RPMI7951 (cell line): Measurements from ENCODE around the gene CBFA2T3. TPM values are rescaled to one million over a fixed set of nuclear protein-coding genes. Genes with fewer than 3 reads are reported as not detected.
A peak's percentile ranks its signal among the peaks of the same experiment; 100 is the strongest.
"Not testable (repeated sequence)": the region's sequence is repeated elsewhere in the genome, so short reads cannot be mapped to it uniquely, and the experiment has no call there.

Experiments
- DNase-seq: peaks from one replicate; pipeline ENCODE4 v3.0.0-alpha.2; 2012; ENCODE audit warnings: low read depth
- total RNA-seq: library from RNA; depleted of rRNA; stranded (reverse); fragments of >200 nt; shearing (Covaris generic); gene quantifications from 2 replicates; pipeline ENCODE4 v1.2.3, GENCODE V29; 2014

Gene CBFA2T3
- total RNA-seq, 1 experiment from 2014 or later = not detected

DNA sequence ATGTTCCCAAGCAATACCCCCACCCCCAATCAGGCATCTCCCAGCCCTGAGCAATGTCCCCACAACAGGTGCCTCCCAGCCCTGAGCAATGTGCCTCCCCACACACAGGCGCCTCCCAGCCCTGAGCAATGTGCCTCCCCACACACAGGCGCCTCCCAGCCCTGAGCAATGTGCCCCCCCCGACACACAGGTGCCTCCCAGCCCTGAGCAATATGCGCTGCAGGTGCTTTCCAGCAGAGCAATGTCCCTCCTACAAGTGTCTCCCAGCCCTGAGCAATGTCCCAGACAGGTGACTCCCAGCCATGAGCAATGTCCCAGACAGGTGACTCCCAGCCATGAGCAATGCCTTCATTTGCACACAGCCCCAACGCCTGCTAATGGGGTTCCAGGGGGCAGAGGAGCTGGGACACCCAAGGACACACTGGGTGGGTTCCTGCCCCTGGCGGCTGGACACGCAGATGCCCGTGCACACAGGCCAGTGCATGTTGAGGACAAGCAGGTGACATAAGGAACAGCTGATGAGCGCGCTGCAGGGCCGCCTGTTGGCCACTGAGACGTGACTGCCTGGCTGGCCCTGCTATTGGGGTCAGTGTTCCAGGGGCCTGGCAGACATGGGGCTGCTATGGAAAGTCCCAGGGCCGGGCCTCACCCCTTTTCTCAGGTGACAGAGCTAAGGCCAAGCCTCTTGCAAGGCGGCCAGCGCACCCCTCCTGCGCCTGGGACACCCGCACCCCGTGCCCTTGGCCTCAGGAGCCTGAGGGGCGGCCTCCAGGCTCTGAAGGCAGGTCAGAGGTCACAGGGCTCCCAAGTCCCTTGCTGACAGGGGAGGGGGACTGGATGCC is 83.7 kb downstream of the CBFA2T3 start:
- no peak for DNase-seq

DNA sequence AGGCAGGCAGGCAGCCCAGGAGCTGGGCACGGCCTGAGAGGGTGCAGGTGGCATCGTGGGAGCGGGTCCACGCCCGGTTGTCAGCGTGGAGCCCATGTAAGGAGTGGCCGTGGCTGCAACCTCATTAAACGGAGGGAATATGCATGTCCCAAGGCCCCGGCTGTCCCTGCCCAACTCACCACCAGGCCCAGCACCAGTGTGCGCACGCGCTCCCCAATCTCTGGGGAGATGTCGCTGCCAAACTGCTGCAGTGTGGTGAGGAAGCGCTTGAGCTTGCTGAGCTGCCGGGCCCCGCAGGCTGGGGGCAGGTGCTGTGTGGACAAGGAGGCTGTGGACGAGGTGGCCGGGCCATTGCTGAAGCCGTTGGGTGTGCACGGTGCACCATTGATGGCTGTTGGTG is 84.9 kb downstream of the CBFA2T3 start:
- no peak for DNase-seq

DNA sequence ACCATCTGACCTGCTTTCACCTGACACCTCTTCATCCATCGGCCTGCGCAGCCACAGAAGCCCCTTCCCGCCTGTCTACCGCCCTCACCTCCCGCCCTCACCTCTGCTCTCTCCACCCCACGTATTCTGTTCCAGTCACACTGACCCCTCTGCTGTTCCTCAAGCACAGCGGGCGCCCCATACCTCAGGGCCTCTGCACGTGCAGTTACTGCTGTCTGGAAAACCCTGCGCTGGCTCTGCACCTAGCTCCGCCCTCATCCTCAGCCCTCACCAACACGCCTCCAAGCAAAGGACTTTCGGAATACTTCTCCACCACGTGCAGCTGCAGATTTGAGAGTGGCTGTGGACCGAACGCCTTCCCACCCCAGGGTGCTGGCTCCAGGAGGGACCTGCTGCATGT is 85.9 kb downstream of the CBFA2T3 start:
- DNase-seq = no peak

DNA sequence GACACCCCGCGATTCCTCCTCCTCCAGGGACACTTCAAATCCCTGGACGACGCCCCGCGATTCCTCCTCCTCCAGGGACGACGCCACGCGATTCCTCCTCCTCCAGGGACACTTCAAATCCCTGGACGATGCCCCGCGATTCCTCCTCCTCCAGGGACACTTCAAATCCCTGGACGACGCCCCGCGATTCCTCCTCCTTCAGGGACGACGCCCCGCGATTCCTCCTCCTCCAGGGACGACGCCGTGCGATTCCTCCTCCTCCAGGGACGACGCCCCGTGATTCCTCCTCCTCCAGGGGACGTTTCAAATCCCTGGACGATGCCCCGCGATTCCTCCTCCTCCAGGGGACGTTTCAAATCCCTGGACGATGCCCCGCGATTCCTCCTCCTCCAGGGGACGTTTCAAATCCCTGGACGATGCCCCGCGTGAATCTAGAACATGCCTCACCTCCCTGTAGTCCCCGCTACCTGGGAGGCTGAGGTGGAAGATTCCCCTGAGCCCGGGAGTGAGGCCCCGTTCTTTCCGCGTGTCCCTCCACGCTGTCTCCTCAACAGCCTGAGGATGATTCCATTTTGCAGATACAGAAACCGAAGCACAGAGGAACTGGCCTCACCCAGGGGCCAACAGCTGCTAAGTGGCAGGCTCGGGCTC is 87.2 kb downstream of the CBFA2T3 start:
- not testable (repeated sequence) for DNase-seq

DNA sequence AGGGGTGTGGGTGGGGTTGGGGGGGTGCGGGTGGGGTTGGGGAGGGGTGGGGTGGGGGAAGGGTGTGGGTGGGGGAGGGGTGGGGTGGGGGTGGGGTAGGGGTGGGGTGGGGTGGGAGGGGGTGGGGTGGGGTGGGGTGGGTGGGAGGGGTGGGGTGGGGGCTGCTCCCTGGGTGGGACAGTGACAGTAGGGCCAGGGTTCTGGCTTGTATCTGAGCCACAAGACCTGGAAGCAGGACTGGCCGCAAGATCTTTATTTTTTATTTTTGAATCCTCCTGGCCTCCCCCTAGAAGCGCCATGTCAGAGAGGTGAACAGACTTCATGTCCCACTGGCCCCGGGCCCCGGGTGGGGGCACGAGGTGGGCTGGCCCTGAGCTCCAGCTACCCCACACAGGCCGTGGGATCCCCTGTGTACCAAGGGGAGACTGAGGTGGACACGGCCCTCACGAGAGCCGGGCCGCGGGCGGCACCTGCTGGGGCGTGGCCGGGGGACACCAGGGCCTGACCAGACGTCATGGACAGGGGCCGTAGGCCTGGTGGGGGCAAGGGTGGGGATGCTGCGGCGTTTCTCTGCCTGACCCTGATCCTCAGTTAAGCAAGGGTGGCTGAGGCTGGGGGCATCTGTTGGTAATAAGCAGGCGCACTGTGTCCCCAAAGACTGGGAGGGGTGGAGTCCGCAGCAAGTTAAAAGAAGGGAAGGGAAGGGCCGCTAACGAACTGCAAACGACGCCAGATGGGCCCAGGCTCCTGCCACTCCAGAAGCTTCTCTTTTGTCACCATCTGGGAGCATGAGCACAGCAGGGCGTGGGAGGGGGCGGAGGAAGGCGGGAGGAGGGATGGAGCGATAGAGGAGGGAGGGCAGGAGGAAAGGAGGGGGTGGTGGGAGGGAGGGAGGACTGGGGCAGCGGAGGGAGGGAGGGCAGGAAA is 88.3 kb downstream of the CBFA2T3 start:
- no peak for DNase-seq

DNA sequence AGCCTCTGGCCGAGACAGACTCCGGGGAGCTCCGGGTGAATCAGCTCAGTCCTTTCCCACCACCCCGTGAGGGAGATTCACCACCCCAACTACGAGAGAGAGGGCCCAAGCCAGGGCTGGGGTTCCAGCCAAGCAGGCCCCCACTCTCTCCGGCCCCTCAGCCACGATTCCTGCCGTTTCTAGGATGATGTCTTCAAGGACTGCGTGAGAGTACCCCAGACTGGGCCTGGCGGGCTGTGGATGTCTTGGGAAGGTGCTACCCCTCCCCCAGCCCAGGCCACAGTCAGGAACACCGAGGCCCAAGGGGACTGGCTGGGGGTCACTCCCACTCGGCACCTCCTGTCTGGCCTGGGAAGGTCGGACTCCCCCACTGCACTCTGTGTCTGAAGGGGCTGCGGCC is 89.0 kb downstream of the CBFA2T3 start:
- no peak for DNase-seq

DNA sequence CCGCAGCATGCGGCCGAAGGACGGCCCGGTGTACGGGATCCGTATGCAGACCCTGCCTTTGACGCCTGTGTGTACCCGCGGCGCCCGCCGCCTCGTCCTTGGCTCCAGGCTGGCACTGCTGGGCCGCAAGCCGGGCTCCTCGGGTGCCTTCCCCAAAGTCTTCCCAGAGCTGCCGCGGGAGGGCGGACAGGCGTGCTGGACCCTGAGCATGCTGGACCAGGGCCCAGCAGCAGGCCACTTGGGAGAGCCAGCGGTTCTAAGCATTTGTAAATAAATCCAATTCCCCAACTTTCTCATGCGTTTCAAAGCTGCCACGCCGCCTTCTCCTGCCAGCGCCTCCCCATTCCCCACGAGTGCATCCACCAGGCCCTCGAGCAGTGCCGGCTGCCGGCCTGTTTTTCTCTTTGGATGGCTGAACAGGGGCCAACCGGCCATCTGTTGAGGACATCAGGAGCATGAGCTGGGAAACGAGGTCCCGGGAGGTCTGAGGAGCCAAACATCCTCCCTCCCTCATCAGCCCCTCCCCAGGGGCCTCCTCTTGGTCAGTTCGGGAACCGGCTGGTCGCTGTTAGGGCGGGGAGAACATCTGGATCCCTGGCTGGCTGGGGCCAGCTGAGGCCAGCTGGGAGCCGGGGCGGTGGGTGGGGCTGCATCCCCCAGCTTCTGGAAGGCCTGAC is 90.0 kb downstream of the CBFA2T3 start:
- no peak for DNase-seq

DNA sequence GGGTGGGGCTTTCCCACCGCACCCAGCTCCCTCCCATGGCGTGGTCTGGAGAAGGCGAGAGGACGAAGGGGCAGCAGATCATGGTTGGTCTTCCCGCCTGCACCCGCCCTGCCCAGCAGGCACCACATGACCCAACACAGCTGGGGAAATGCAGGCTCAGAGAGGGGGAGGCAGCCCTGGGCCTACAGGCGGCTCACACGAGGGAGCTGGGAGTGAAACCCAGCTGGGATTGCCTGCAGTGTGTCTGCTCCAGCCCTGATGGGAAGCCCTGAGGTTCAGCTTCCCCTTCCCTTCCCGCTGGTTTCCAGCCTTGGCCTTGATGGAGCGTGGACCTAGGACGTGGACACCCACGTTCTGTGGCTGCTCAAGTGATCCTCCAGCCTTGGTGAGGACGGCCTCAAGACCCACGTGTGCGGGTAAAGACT is 90.6 kb downstream of the CBFA2T3 start:
- no peak for DNase-seq

DNA sequence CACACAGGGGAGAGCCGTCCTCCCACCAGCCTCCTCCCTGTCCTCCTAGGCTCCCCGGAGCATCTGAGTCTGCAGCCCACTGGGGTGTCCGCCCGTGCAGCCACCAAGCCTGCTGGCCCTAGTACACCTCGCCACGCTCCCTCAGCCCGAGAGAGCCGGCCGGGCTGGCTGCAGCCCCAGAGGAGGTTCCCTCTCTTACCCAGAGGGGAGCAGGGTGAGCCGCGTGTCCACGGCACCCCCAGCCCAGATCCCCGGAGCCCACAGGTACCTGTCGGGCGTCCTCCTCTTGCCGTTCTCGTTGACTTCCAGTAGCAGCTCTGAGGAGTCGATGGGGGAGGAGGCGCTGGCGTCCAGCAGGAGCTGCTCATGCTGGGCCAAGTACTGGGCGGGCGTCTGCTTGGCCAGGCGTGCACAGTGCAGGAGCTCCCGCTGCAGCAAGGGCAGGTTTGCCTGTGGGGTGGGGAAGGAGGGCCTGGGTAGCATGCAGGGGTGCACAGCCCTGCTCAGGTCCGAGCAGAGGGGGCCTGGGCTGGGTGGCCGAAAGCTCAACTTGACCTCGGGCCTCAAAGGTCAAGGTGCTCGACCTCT is 91.2 kb downstream of the CBFA2T3 start:
- DNase-seq = no peak

DNA sequence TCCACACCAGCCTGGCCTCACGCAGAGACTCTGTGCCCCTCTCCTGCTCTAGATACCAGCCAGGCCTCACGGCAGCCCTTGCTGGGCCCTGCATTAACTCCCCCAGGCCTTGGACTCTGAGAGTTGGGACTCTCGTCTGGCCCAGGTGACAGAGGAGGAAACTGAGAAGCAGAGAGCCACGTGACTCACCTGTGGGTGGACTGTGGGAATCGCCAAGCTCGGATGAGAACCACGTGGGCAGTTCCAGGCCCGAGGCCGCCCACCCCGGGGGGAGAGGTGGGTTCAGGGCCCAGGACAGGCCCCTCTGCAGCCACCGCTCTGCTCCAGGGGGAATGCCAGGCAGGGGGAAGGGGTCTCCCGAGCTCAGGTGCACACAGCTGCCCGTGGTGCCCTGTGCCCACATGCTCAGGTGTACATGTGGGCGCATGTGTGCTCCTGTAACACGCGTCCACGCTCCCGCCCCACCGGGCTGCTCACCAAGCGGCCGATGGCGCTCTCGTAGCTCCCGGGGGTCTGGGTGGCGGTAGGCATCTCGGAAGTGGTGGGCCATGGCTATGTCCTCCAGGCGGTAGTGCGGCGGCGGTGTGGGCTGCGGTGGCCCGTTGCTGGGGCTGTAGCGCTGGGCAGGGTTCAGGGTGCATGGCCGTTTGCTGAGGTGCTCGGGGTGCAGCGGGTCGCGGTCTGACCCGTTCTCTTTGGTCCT is 92.3 kb downstream of the CBFA2T3 start:
- DNase-seq = no peak

DNA sequence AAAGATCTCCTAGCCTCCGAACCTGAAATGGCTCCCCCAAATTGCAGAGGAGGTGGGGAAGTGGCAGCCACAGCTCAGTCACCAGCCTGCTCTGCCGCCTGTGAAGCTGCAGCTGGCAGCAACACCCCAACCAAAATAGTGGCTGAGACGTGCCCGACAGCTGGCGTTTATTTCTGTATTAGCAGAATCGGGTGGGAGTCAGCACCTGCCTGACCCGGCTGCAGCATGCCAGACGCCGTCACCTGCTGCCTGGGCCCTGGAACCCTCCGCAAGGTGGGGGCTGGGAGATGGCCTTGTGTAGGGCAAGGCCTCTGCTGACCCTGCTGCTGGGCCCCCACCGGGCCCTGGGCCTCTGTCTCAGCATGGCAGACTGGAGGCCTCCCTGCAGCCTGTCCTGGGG is 93.1 kb downstream of the CBFA2T3 start:
- DNase-seq = no peak

DNA sequence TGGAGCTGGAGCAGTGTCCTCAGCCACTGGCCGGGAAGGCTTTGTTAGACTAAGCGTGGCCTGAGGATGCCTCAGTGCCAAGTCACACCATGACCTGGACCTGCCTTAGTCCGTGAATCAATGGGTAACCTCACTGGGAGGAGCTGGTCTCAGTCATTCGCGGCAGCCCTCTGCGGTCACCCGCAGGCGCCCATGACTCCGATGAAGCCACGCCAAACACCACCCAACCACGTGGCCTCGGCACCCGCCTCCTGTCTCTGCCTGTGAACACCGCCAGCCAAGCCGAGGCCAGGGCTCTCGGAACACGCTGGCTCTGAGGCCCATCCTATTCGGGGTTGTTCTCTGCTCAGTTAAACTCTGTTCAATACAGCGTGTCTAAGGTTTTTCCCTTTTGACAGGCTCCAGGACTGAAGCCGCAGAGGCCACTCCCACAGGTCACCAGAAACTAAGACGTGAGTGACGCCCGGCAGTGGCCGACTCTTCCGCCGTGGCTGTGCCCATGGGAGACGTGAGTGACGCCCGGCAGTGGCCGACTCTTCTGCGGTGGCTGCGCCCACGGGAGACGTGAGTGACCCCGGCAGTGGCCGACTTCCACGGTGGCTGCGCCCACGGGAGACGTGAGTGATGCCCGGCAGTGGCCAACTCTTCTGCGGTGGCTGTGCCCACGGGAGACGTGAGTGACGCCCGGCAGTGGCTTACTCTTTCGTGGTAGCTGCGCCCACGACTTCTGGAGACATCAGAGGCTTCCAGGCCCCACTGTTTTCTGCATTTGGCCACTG is 93.7 kb downstream of the CBFA2T3 start:
- DNase-seq = peak; percentile 86

DNA sequence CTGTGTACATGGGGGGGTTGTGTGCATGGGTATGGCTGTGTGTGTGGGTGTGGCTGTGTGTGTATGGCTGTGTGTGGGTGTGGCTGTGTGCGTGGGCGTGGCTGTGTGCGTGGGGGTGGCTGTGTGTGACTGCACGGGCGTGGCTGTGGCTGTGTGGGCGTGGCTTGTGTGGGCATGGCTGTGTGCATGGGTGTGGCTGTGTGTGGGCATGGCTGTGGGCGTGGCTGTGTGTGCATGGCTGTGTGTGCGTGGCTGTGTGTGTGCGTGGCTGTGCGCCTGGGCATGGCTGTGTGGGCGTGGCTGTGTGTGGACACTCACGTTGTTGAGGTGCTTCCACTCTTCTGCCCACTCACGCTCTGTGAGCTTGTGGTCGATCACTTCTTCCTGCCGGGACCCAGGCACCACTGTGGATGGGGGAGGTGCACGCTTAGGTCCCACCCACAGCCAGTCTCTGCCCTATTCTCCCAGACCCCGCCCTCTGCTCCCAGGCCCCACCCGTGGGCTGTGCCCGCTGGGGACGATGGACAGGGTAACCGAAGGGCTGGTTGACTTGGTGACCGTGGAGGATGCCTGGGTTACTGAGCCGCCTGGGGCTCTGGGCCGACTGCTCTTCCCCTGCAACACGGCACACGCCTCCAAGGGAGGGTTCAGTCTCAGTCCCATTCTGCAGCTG is 94.5 kb downstream of the CBFA2T3 start:
- DNase-seq = peak; percentile 38

DNA sequence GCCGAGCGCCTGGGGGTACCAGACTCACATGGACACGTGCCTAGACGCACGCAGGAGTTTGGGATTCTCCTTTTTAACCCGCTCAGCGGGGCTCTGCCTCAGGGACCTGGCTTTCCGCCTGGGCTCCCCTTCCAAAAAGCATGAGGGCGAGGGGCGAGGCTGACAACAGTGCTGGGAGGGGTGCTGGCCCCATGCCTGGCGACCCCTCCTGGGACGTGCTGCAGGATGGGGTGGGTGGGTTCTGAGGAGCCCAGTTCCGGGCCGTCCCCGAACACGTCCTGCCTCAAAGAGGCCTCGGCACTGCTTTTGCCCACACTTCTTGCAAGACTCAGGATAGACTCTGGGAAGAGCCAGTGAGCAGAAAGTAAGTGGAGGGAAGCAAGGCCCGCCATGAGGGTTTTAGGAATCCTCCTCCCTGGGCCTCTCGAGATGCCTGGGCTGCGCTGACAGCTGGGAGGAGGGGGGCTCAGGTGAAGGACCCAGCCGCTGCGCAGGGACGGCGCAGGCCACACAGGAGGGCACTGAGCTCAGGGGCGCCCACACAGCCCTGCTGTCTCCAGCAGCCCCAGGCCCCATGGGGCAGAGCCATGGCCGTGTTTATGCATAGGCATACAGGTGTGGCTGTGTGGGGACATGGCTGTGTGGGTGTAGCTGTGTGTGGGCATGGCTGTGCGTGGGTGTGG is 95.2 kb downstream of the CBFA2T3 start:
- DNase-seq = no peak

DNA sequence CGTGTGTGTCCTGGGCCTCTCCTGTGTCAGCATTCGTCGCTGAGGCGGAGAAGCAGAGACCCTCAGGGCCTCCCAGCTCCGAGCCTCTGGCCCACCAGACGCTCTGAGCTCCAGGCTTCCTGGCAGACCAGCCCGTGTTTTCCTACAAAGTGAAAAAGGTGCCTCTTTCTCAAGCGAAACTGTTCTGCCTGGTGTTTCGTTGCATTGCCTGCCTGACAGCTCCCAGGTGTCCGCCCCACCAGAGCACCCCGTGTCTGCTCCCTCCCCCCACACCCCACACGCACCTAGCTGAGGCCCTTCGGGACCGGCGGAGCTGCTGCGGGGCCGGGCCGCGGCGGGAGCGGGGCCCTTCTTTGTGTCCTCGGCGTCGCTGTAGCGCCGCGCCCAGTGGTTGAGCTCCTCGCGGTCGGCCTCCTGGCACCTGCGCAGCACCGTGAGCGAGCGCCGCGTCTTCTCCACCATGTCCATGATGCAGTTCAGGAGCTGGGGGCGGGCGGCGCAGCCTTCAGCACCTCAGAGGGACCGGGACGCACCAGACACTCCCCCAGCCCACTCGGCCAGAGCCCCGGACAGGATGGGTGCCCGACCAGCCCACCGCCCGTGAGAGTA is 95.9 kb downstream of the CBFA2T3 start:
- no peak for DNase-seq

DNA sequence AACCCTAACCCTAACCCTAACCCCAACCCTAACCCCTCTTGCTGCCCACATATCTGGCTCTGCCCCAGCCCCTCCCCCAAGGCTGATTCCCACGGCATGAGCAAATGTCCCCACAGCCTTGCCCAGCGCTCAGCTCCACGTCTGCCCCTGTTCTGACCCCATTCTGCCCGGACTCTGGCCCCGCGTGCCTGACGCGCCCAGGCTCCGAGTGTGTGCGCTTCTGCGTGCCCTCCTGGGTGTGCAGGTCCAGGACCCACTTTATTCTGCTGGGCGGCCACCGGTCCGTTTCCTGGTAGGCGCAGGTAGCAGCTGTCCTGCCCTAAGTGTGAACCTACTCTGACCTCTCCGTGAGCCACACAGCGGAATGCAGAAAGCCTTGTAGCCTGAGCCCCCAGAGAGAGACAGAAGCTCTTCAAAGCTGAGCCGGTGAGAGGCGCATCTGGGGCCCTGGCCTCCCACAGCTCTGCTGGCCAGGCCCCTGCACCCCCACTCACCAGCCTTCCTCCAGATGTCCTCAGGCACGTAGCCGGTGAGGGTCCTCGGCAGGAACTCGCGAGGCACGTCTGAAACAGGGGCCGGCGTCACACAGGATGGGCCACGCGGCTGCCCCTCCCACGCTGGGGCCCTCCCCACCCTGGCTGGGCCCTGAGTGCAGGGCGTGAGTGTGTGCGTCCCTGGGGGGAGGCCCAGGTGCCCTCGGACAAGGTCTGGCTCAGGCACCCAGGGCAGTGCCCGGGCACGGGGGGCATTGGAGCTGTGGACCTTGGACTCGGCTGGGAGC is 96.6 kb downstream of the CBFA2T3 start:
- DNase-seq = no peak

DNA sequence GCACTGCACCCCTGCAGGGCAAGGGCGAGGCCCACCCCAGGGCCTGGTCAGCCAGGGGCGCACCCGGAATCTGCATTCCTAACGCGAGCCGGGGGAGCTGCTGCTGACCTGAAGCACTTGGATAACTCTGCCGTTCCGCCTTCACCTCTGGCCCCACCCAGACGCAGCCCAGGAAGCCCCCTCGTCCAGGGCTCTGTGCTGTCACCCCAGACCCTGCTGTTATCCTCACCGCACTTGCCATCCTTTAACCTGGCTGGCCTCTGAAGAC is 97.3 kb downstream of the CBFA2T3 start:
- DNase-seq = no peak
